ENCODE data around the gene IFNA13.

GRCh38 chr9:21326526-21327139, 41.2 kb downstream of the IFNA13 start:
- no peak for TF ChIP-seq EZH2 (IDR thresholded peaks at IDR 0.05; ENCODE audit: insufficient read depth, poor library complexity, severe bottlenecking)
- no peak for TF ChIP-seq EZH2phosphoT487 (IDR thresholded peaks at IDR 0.05; ENCODE audit: insufficient read depth, low read depth)

Data from GM23248 (cell line).